Activated naive CD8-positive, alpha-beta T cell treated with anti-CD3 and anti-CD28 coated beads, Interleukin-2, amount 10 ng/mL, durations not matched to agents 7 days and 5 days (primary cell): ENCODE results near the gene SLC34A2. TPM values are rescaled to one million over a fixed set of nuclear protein-coding genes. Genes with fewer than 3 reads are reported as not detected.

Source experiments
- ATAC-seq: fragments of 150-1000 bp; cut with Tn5 transposase; one replicate; pipeline ENCODE4 v1.10.0; 2021; ENCODE audit warnings: low read depth, moderate library complexity
- POLR2A ChIA-PET: fragments of 350-600 bp; sonication (Branson Sonifier 250); formaldehyde crosslinking; loops from one replicate; lab custom pipeline; 2021; ENCODE audit warnings: antibody characterized with exemption; lab: Charles Lee
- DNase-seq: peaks from one replicate; pipeline ENCODE4 v3.0.0; 2021
- H3K27ac Mint-ChIP-seq: one replicate; pipeline ENCODE4 v1.8.0; 2022; ENCODE audit warnings: mild to moderate bottlenecking, mixed read lengths
- H3K27me3 Mint-ChIP-seq: one replicate; pipeline ENCODE4 v1.8.0; 2022; ENCODE audit warnings: mild to moderate bottlenecking, moderate library complexity, mixed read lengths
- H3K36me3 Mint-ChIP-seq: one replicate; pipeline ENCODE4 v1.8.0; 2021; ENCODE audit warnings: mild to moderate bottlenecking, mixed read lengths
- H3K4me1 Mint-ChIP-seq: one replicate; pipeline ENCODE4 v1.8.0; 2021; ENCODE audit warnings: mixed read lengths
- H3K4me3 Mint-ChIP-seq: one replicate; pipeline ENCODE4 v1.8.0; 2022; ENCODE audit warnings: mild to moderate bottlenecking, moderate library complexity, mixed read lengths
- H3K9me3 Mint-ChIP-seq: one replicate; pipeline ENCODE4 v1.8.0; 2021; ENCODE audit warnings: mixed read lengths
- total RNA-seq, 2 experiments: library from RNA; stranded (reverse); gene quantifications; one replicate each; pipeline ENCODE4 v1.2.3, GENCODE V29; 2021

Gene SLC34A2
- total RNA-seq, 2 experiments from 2014 or later = not detected

- POLR2A ChIA-PET = no interaction called here
- H3K27ac Mint-ChIP-seq = no peak overlapping the region
- H3K36me3 Mint-ChIP-seq = no peaks in the 10 kb centered on the region
- no peak overlapping the region for H3K4me3 Mint-ChIP-seq
- H3K27me3 Mint-ChIP-seq = no peaks in the 10 kb centered on the region
- ATAC-seq (no peak), DNase-seq (no peak)
- H3K9me3 Mint-ChIP-seq = no peaks in the 10 kb centered on the region
- no peaks in the 10 kb centered on the region for H3K4me1 Mint-ChIP-seq
Observed at GRCh38 chr4:25712611-25713010, 57.0 kb downstream of the SLC34A2 start.

GRCh38 chr4:25713812-25714211 lies 58.2 kb downstream of the SLC34A2 start:
- no peaks in the 10 kb centered on the region for H3K27me3 Mint-ChIP-seq
- ATAC-seq (no peak), DNase-seq (no peak)
- no peaks in the 10 kb centered on the region for H3K36me3 Mint-ChIP-seq
- H3K9me3 Mint-ChIP-seq = no peaks in the 10 kb centered on the region
- H3K4me3 Mint-ChIP-seq = no peak overlapping the region
- no peaks in the 10 kb centered on the region for H3K4me1 Mint-ChIP-seq
- POLR2A ChIA-PET = no interaction called here
- H3K27ac Mint-ChIP-seq = no peak overlapping the region

GRCh38 chr4:25722964-25723363 lies 67.3 kb downstream of the SLC34A2 start:
- POLR2A ChIA-PET = no interaction called here
- H3K27ac Mint-ChIP-seq = no peak overlapping the region
- H3K36me3 Mint-ChIP-seq = no peaks in the 10 kb centered on the region
- DNase-seq (no peak), ATAC-seq (no peak)
- no peak overlapping the region for H3K4me3 Mint-ChIP-seq
- H3K4me1 Mint-ChIP-seq = no peaks in the 10 kb centered on the region
- no peaks in the 10 kb centered on the region for H3K27me3 Mint-ChIP-seq
- peaks cover 3% of the 10 kb centered on the region for H3K9me3 Mint-ChIP-seq

GRCh38 chr4:25723409-25723808 lies 67.8 kb downstream of the SLC34A2 start:
- Mint-ChIP-seq H3K27me3 (no peaks in the 10 kb centered on the region), H3K4me1 (no peaks in the 10 kb centered on the region), H3K36me3 (no peaks in the 10 kb centered on the region), H3K9me3 (peaks cover 3% of the 10 kb centered on the region), H3K4me3 (no peak overlapping the region), H3K27ac (no peak overlapping the region)
- DNase-seq = no peak
- ATAC-seq = no peak
- POLR2A ChIA-PET = no interaction called here

- DNase-seq (no peak), ATAC-seq (no peak)
- Mint-ChIP-seq H3K9me3 (peaks cover 3% of the 10 kb centered on the region), H3K27ac (no peak overlapping the region), H3K4me3 (no peak overlapping the region), H3K4me1 (no peaks in the 10 kb centered on the region), H3K36me3 (no peaks in the 10 kb centered on the region), H3K27me3 (peaks cover 2% of the 10 kb centered on the region)
- POLR2A ChIA-PET = no interaction called here
Observed at GRCh38 chr4:25725870-25726269, 70.2 kb downstream of the SLC34A2 start.

GRCh38 chr4:25727711-25728493 lies 72.3 kb downstream of the SLC34A2 start:
- Mint-ChIP-seq H3K27ac (no peak overlapping the region), H3K27me3 (peaks cover 6% of the 10 kb centered on the region), H3K9me3 (peaks cover 3% of the 10 kb centered on the region), H3K4me3 (no peak overlapping the region), H3K4me1 (no peaks in the 10 kb centered on the region), H3K36me3 (no peaks in the 10 kb centered on the region)
- POLR2A ChIA-PET = no interaction called here
- ATAC-seq = no peak
- DNase-seq = no peak

Other genes with a start within 250 kb of the SLC34A2 start
- gene SEL1L3, start 207.1 kb downstream of the SLC34A2 start, total RNA-seq = 10 to 100 TPM; 62.8 to 69.7 TPM